GM13977 (cell line): ENCODE results near the gene B4GALT6.

Experiments used
- DNase-seq: peaks from one replicate; pipeline ENCODE4 v3.0.0; 2012; ENCODE audit warnings: low spot score
- CTCF ChIP-seq: IDR thresholded peaks from 2 replicates; pipeline ENCODE4 v1.5.1; 2012; ENCODE audit warnings: mild to moderate bottlenecking, control low read depth; ENCODE audit not compliant: insufficient read depth; ENCODE audit errors: extremely low read depth, missing control alignments
- in situ Hi-C: fragments of 300-500 bp; cut with MboI; formaldehyde crosslinking; loops from one replicate; pipeline ENCODE4 v1.12.0; 2022; ENCODE audit warnings: low sequenced_read_pairs, low pct_unique_long_range_greater_than_20kb, mixed read lengths, inconsistent platforms; ENCODE audit not compliant: unreplicated experiment

Gene B4GALT6

DNA sequence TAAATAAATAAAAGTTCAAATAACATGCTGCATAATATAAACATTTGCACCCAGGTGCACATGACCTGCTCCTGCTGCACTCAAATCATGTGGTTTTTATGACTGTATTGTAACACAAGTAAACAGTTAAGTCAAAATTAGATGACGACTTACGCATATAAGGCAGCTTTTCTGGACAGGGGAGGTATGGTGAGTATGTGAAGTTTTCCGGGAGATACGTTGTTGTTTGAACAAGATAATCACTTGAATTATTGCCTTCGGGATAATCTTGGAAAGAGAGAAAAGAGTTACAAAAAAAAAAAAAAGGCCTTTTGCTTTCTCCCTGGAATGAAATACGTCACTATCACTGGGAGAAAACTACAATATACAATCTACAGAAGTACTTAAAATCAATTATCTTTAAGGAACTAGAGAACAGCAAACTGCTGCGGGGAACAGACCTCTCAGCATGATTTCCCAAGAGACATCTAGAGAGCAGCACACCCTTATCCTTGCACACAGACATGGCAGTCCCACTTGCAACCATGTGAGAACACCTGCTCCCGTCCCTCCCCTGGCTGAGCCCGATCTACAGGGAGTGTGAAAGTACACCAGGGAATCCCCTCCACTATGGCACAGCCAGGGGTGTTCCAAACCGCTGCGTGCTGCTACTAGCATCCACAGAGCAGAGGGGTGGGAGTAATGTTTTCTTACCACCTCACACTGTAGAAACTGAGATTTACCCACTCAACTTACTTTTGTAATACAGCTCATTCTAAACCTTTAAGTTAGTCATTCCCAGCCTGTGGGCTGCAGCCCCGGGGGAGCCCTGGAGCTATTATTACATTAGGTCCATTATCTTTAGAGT, 26.3 kb downstream of the B4GALT6 start:
- peak; percentile 44 for DNase-seq
- no peak for TF ChIP-seq CTCF
- in situ Hi-C loops: no loop called here

DNA sequence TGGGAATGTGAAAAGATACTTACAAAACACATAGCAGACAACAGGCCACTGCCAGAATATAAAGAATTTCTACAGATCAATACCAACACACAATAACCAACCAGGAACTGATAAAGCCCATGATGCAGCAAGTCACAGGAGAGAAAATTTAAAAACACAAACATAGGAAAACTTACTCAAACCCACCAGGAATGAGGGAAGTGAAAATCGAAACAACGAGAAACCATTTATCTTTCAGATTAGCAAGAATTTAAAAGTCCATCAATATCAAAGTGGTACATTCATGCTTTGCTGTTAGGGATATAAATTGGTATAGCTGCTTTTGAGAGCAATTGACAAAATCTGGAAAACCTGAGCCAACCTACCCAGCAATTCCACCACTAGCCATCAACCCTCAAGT, 27.6 kb downstream of the B4GALT6 start:
- in situ Hi-C loops: no loop called here
- DNase-seq: no peak
- TF ChIP-seq CTCF: no peak

GRCh38 chr18:31655354-31655753, 29.0 kb downstream of the B4GALT6 start:
- DNase-seq: no peak
- in situ Hi-C loops: no loop called here
- TF ChIP-seq CTCF: no peak

- in situ Hi-C loops: no loop called here
- TF ChIP-seq CTCF: no peak
- no peak for DNase-seq
Observed at GRCh38 chr18:31652877-31653276, 31.5 kb downstream of the B4GALT6 start.

GRCh38 chr18:31652357-31652756, 32.0 kb downstream of the B4GALT6 start:
- in situ Hi-C loops: no loop called here
- TF ChIP-seq CTCF: no peak
- DNase-seq: no peak

- in situ Hi-C loops: no loop called here
- no peak for DNase-seq
- TF ChIP-seq CTCF: no peak
Observed at GRCh38 chr18:31651369-31651768, 33.0 kb downstream of the B4GALT6 start.
